ENCODE results near the gene MPRIP.
"Not testable (repeated sequence)": the region's sequence is repeated elsewhere in the genome, so short reads cannot be mapped to it uniquely, and the experiment has no call there.

The MPRIP gene

GRCh38 chr17:17191961-17192381, 149.7 kb downstream of the MPRIP start:
- DNase-seq = no peak

- DNase-seq = not testable (repeated sequence)
Observed at GRCh38 chr17:17195466-17195865, 153.2 kb downstream of the MPRIP start.

- no peak for DNase-seq
Observed at GRCh38 chr17:17196776-17197175, 154.5 kb downstream of the MPRIP start.

- DNase-seq = no peak
Observed at GRCh38 chr17:17198281-17198680, 156.0 kb downstream of the MPRIP start.

- no peak for DNase-seq
Observed at GRCh38 chr17:17200311-17200710, 158.1 kb downstream of the MPRIP start.

GRCh38 chr17:17200831-17201230, 158.6 kb downstream of the MPRIP start:
- no peak for DNase-seq

- no peak for DNase-seq
Observed at GRCh38 chr17:17201271-17201670, 159.0 kb downstream of the MPRIP start.

- no peak for DNase-seq
Observed at GRCh38 chr17:17201907-17202306, 159.7 kb downstream of the MPRIP start.

GRCh38 chr17:17203173-17203730, 161.0 kb downstream of the MPRIP start:
- DNase-seq = no peak

GRCh38 chr17:17204041-17204591, 161.9 kb downstream of the MPRIP start:
- DNase-seq = no peak

- no peak for DNase-seq
Observed at GRCh38 chr17:17204635-17205231, 162.5 kb downstream of the MPRIP start.

GRCh38 chr17:17205368-17206123, 163.3 kb downstream of the MPRIP start:
- DNase-seq = peak; percentile 86

GRCh38 chr17:17206124-17206912, 164.1 kb downstream of the MPRIP start, which contains the start of gene PLD6:
TSS of gene PLD6 (minus strand) at chr17:17206333. CDS start at chr17:17206286, 47 bp downstream.
- peak; percentile 96 for DNase-seq

GRCh38 chr17:17206913-17207335, 164.7 kb downstream of the MPRIP start:
- no peak for DNase-seq

- no peak for DNase-seq
Observed at GRCh38 chr17:17207998-17208397, 165.7 kb downstream of the MPRIP start.

- DNase-seq = no peak
Observed at GRCh38 chr17:17213775-17214174, 171.5 kb downstream of the MPRIP start.

- DNase-seq = no peak
Observed at GRCh38 chr17:17214646-17215436, 172.6 kb downstream of the MPRIP start.

GRCh38 chr17:17215575-17215974, 173.3 kb downstream of the MPRIP start:
- DNase-seq = no peak

- no peak for DNase-seq
Observed at GRCh38 chr17:17216236-17216635, 174.0 kb downstream of the MPRIP start.

GRCh38 chr17:17216776-17217175, 174.5 kb downstream of the MPRIP start:
- DNase-seq = no peak

GRCh38 chr17:17217995-17218394, 175.7 kb downstream of the MPRIP start:
- DNase-seq = no peak

- no peak for DNase-seq
Observed at GRCh38 chr17:17220529-17220928, 178.3 kb downstream of the MPRIP start.
